Fibroblast of mammary gland (primary cell): ENCODE data around the gene CX3CR1.

Experiments
- DNase-seq: peaks from one replicate; pipeline ENCODE4 v3.0.0-alpha.2; 2010; ENCODE audit warnings: low read depth
- H3K4me3 ChIP-seq: 2 replicates; pipeline ENCODE4 v1.5.1; 2011; ENCODE audit warnings: low read depth, mild to moderate bottlenecking, low read length, moderate library complexity; ENCODE audit not compliant: control insufficient read depth
- TF ChIP-seq, protein P1 (sequence below): conservative IDR thresholded peaks from 2 replicates; pipeline ENCODE4 v1.5.1; 2011; ENCODE audit warnings: low read depth, low read length, inconsistent platforms; ENCODE audit not compliant: control insufficient read depth, insufficient read depth

CX3CR1 gene

GRCh38 chr3:39302178-39302577, 22.3 kb upstream of the CX3CR1 start:
- TF ChIP-seq, protein P1, sequence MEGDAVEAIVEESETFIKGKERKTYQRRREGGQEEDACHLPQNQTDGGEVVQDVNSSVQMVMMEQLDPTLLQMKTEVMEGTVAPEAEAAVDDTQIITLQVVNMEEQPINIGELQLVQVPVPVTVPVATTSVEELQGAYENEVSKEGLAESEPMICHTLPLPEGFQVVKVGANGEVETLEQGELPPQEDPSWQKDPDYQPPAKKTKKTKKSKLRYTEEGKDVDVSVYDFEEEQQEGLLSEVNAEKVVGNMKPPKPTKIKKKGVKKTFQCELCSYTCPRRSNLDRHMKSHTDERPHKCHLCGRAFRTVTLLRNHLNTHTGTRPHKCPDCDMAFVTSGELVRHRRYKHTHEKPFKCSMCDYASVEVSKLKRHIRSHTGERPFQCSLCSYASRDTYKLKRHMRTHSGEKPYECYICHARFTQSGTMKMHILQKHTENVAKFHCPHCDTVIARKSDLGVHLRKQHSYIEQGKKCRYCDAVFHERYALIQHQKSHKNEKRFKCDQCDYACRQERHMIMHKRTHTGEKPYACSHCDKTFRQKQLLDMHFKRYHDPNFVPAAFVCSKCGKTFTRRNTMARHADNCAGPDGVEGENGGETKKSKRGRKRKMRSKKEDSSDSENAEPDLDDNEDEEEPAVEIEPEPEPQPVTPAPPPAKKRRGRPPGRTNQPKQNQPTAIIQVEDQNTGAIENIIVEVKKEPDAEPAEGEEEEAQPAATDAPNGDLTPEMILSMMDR = no peak
- H3K4me3 ChIP-seq = no peak overlapping the region
- DNase-seq = no peak

- TF ChIP-seq, protein P1 = no peak
- DNase-seq = no peak
- no peak overlapping the region for H3K4me3 ChIP-seq
Measured at GRCh38 chr3:39299279-39299678, 19.4 kb upstream of the CX3CR1 start.

GRCh38 chr3:39296197-39297077, 16.6 kb upstream of the CX3CR1 start:
- DNase-seq = no peak
- TF ChIP-seq, protein P1 = no peak
- H3K4me3 ChIP-seq = no peak overlapping the region

- no peak for DNase-seq
- TF ChIP-seq, protein P1 = no peak
Measured at GRCh38 chr3:39295184-39295775, 15.4 kb upstream of the CX3CR1 start.

DNA sequence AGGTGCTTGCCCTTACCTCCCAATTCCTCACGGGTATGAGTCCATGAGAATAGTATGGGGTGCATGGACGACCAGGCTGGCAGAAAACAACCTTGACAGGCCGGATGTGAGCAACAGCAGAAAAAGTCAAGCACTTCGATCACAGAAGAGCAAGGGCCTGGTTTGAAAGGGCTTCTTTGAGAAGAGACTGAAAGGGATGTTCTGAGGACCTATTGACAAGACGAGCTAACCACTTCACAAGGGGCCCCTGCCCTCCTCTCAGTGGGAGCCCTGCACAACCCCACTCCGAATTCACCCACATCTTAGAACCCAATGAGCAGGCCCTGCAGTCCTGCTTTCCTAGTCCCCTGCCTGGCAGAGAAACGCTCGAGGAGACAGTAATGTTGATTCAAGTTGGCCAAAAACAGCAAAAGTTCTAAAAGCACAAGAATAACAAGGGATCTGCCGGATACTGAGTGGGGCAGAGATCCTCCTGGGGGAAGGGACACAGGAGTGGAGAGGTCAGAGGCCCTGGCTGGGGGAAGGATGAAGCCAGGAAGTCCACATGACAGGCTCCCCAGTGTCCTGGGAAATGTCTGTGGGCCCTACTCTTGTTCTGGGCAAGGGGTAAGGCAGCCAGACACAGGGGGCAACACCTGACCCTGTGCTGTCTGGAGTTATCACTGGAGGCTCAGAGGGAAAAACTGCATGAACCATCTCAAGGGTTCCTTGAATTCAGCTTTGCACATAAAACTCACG, 14.8 kb upstream of the CX3CR1 start:
- H3K4me3 ChIP-seq = no peak overlapping the region
- DNase-seq = no peak
- TF ChIP-seq, protein P1 = no peak

More at GRCh38 chr3:39295184-39295775, 15.4 kb upstream of the CX3CR1 start:
- H3K4me3 ChIP-seq = no peak overlapping the region

GRCh38 chr3:39292961-39293360, 13.1 kb upstream of the CX3CR1 start:
- no peak overlapping the region for H3K4me3 ChIP-seq
- no peak for DNase-seq
- TF ChIP-seq, protein P1 = no peak
